HEK293 (cell line): ENCODE measurements around the gene GLMP.

Experiments used
- CTCF ChIA-PET: fragments of 350-600 bp; formaldehyde crosslinking; extraction: SDS; loops from one replicate; lab custom pipeline; 2021; ENCODE audit warnings: antibody characterized with exemption; lab: Yijun Ruan, JAX
- POLR2A ChIA-PET: fragments of 300-600 bp; formaldehyde crosslinking; extraction: SDS; loops from one replicate; lab custom pipeline; 2020; ENCODE audit warnings: antibody characterized with exemption, inconsistent platforms; lab: Yijun Ruan, JAX
- H3K27ac ChIP-seq: fragments of 200-500 bp; sonication (Bioruptor generic); 2 replicates; pipeline ENCODE4 v1.5.1; 2014; ENCODE audit warnings: low read depth, low read length, control low read depth, inconsistent platforms; ENCODE audit errors: extremely low read depth
- H3K36me3 ChIP-seq, 2 experiments: fragments of 200-500 bp in 1 of 2; sonication (Bioruptor generic) in 1 of 2; 1 replicate in 1 of 2; 2 replicates in 1 of 2; pipeline ENCODE4 v1.5.1; 2014 to 2017; ENCODE audit warnings: inconsistent platforms in 2 of 2, low read length in 2 of 2; ENCODE audit not compliant: control insufficient read depth in 2 of 2, insufficient read depth in 1 of 2
- H3K4me1 ChIP-seq: fragments of 200-500 bp; sonication (Bioruptor generic); 2 replicates; pipeline ENCODE4 v1.5.1; 2014; ENCODE audit warnings: mild to moderate bottlenecking, low read length, inconsistent platforms; ENCODE audit not compliant: control insufficient read depth, insufficient read depth
- H3K4me3 ChIP-seq: 2 replicates; pipeline ENCODE4 v1.5.1; 2011; ENCODE audit warnings: low read depth, mild to moderate bottlenecking, control low read depth, low read length, moderate library complexity
- H3K9me3 ChIP-seq: fragments of 200-500 bp; sonication (Bioruptor generic); 2 replicates; pipeline ENCODE4 v1.5.1; 2014; ENCODE audit warnings: low read depth, low read length, inconsistent platforms; ENCODE audit not compliant: control insufficient read depth, insufficient read depth
- KLF16 ChIP-seq: fragments of 450-650 bp; formaldehyde crosslinking; IDR thresholded peaks from 2 replicates; pipeline ENCODE4 v1.5.1; 2017; ENCODE audit warnings: missing biosample characterization, missing genetic modification characterization
- TCF7L2 ChIP-seq: IDR thresholded peaks from 2 replicates; pipeline ENCODE4 v1.6.1; 2011; ENCODE audit warnings: low read depth, mild to moderate bottlenecking, inconsistent platforms, low read length, moderate library complexity, borderline replicate concordance
- YY1 ChIP-seq: fragments of 450-650 bp; formaldehyde crosslinking; IDR thresholded peaks from 2 replicates; pipeline ENCODE4 v1.5.1; 2018; ENCODE audit warnings: missing biosample characterization, missing genetic modification characterization
- YY2 ChIP-seq: fragments of 450-650 bp; formaldehyde crosslinking; IDR thresholded peaks from 2 replicates; pipeline ENCODE4 v1.5.1; 2016; ENCODE audit warnings: missing biosample characterization, missing genetic modification characterization
- ZBTB11 ChIP-seq: fragments of 450-650 bp; formaldehyde crosslinking; conservative IDR thresholded peaks from 2 replicates; pipeline ENCODE4 v1.5.1; 2016; ENCODE audit warnings: low read depth, missing biosample characterization, missing genetic modification characterization
- ZBTB48 ChIP-seq: fragments of 450-650 bp; formaldehyde crosslinking; IDR thresholded peaks from 2 replicates; pipeline ENCODE4 v1.5.1; 2016; ENCODE audit warnings: missing biosample characterization, missing genetic modification characterization
- ZIC2 ChIP-seq: fragments of 450-650 bp; formaldehyde crosslinking; IDR thresholded peaks from 2 replicates; pipeline ENCODE4 v1.5.1; 2016; ENCODE audit warnings: missing biosample characterization, missing genetic modification characterization
- ZNF132 ChIP-seq: fragments of 450-650 bp; formaldehyde crosslinking; IDR thresholded peaks from 2 replicates; pipeline ENCODE4 v1.5.1; 2017; ENCODE audit warnings: missing biosample characterization, missing genetic modification characterization, borderline replicate concordance
- ZNF223 ChIP-seq: fragments of 450-650 bp; formaldehyde crosslinking; IDR thresholded peaks from 2 replicates; pipeline ENCODE4 v1.5.1; 2016; ENCODE audit warnings: missing biosample characterization, missing genetic modification characterization
- ZNF26 ChIP-seq: fragments of 450-650 bp; formaldehyde crosslinking; IDR thresholded peaks from 2 replicates; pipeline ENCODE4 v1.5.1; 2016; ENCODE audit warnings: missing biosample characterization, missing genetic modification characterization
- ZNF274 ChIP-seq, 2 experiments: fragments of 200-500 bp in 1 of 2; fragments of 450-650 bp in 1 of 2; sonication (Bioruptor generic) in 1 of 2; formaldehyde crosslinking in 1 of 2; IDR thresholded peaks; 2 replicates each; pipeline versions ENCODE4 v1.5.1 to v1.6.1; 2014 to 2016; ENCODE audit warnings: borderline replicate concordance in 1 of 2, inconsistent platforms in 1 of 2, low read length in 1 of 2, missing biosample characterization in 1 of 2, missing genetic modification characterization in 1 of 2
- ZNF280C ChIP-seq: fragments of 450-650 bp; formaldehyde crosslinking; IDR thresholded peaks from 2 replicates; pipeline ENCODE4 v1.5.1; 2016; ENCODE audit warnings: missing biosample characterization, missing genetic modification characterization
- ZNF391 ChIP-seq: fragments of 450-650 bp; formaldehyde crosslinking; IDR thresholded peaks from 2 replicates; pipeline ENCODE4 v1.5.1; 2016; ENCODE audit warnings: low read depth, missing biosample characterization, missing genetic modification characterization, borderline replicate concordance
- ZNF433 ChIP-seq: fragments of 450-650 bp; formaldehyde crosslinking; IDR thresholded peaks from 2 replicates; pipeline ENCODE4 v1.5.1; 2016; ENCODE audit warnings: missing biosample characterization, missing genetic modification characterization, low read depth
- ZNF549 ChIP-seq: fragments of 450-650 bp; IDR thresholded peaks from 2 replicates; pipeline ENCODE4 v1.5.1; 2018; ENCODE audit warnings: missing biosample characterization, missing genetic modification characterization, mild to moderate bottlenecking, inconsistent platforms, moderate library complexity
- ZNF555 ChIP-seq: fragments of 450-650 bp; formaldehyde crosslinking; conservative IDR thresholded peaks from 2 replicates; pipeline ENCODE4 v1.5.1; 2017; ENCODE audit warnings: missing biosample characterization, mild to moderate bottlenecking, missing genetic modification characterization, inconsistent platforms
- ZNF580 ChIP-seq: fragments of 450-650 bp; formaldehyde crosslinking; IDR thresholded peaks from 2 replicates; pipeline ENCODE4 v1.5.1; 2016; ENCODE audit warnings: missing biosample characterization, missing genetic modification characterization
- ZNF596 ChIP-seq: fragments of 450-650 bp; IDR thresholded peaks from 2 replicates; pipeline ENCODE4 v1.5.0; 2018; ENCODE audit warnings: missing biosample characterization, mild to moderate bottlenecking, missing genetic modification characterization, moderate library complexity
- ZNF600 ChIP-seq: fragments of 450-650 bp; formaldehyde crosslinking; IDR thresholded peaks from 2 replicates; pipeline ENCODE4 v1.5.1; 2016; ENCODE audit warnings: missing biosample characterization, missing genetic modification characterization
- ZNF629 ChIP-seq: fragments of 450-650 bp; formaldehyde crosslinking; IDR thresholded peaks from 2 replicates; pipeline ENCODE4 v1.5.1; 2017; ENCODE audit warnings: missing biosample characterization, missing genetic modification characterization
- ZNF639 ChIP-seq: fragments of 450-650 bp; formaldehyde crosslinking; IDR thresholded peaks from 2 replicates; pipeline ENCODE4 v1.5.1; 2016; ENCODE audit warnings: missing biosample characterization, missing genetic modification characterization
- ZNF660 ChIP-seq: fragments of 450-650 bp; IDR thresholded peaks from 2 replicates; pipeline ENCODE4 v1.5.1; 2018; ENCODE audit warnings: missing biosample characterization, mild to moderate bottlenecking, missing genetic modification characterization
- ZNF677 ChIP-seq: fragments of 450-650 bp; IDR thresholded peaks from 2 replicates; pipeline ENCODE4 v1.5.0; 2018; ENCODE audit warnings: missing biosample characterization, mild to moderate bottlenecking, missing genetic modification characterization, moderate library complexity
- ZNF707 ChIP-seq: fragments of 450-650 bp; formaldehyde crosslinking; IDR thresholded peaks from 2 replicates; pipeline ENCODE4 v1.5.1; 2016; ENCODE audit warnings: missing biosample characterization, missing genetic modification characterization

Gene GLMP

GRCh38 chr1:156283521-156283920 is 12.0 kb downstream of the GLMP start:
- Histone ChIP-seq H3K4me1 (peaks cover 4% of the 10 kb centered on the region; the same call in 1 of the 2 replicates), H3K36me3 (peaks cover 4 to 45% of the 10 kb centered on the region in 2 experiments; a peak in 2 of 3 replicates), H3K9me3 (no peaks in the 10 kb centered on the region), H3K27ac (no peak overlapping the region; the same call in 1 of the 2 replicates), H3K4me3 (peak overlapping the region; percentile 91)
- TF ChIP-seq ZNF639 (tag by site-specific recombination) (no peak), ZBTB48 (tag by site-specific recombination) (peak; percentile 28; the same call in 1 of the 2 replicates), ZNF549 (tag by site-specific recombination) (no peak), ZNF391 (tag by site-specific recombination) (no peak), ZNF280C (tag by site-specific recombination) (no peak), ZNF596 (tag by site-specific recombination) (no peak)
- ChIA-PET CTCF (interaction anchor here (1.1 to 1.8 kb wide), 3 partner anchors 59 to 187 kb away, joined by 3 to 9 read pairs (median 4); no protein-coding TSS in a partner anchor), POLR2A (interaction anchor here (0.6 to 2.3 kb wide), 9 partner anchors 8 to 218 kb away, joined by 3 to 19 read pairs (median 6); partner anchors contain the start of genes CCT3, GLMP and TSACC)

- Histone ChIP-seq H3K36me3 (peaks cover 9 to 52% of the 10 kb centered on the region in 2 experiments; a peak in 2 of 3 replicates), H3K4me1 (peaks cover 4% of the 10 kb centered on the region; the same call in 1 of the 2 replicates), H3K4me3 (peak within 1 kb of the TSS; percentile 91), H3K27ac (peak within 1 kb of the TSS; percentile 67), H3K9me3 (no peaks in the 10 kb centered on the region)
- ChIA-PET CTCF (interaction anchor here (0.7 to 1.8 kb wide), 4 partner anchors 36 to 186 kb away, joined by 3 to 9 read pairs (median 4); no protein-coding TSS in a partner anchor), POLR2A (interaction anchor here (0.5 to 2.3 kb wide), 22 partner anchors 9 to 218 kb away, joined by 3 to 19 read pairs (median 4); partner anchors contain the start of genes CCT3, GLMP, PMF1 and TSACC)
- TF ChIP-seq YY1 (tag by site-specific recombination) (peak; percentile 100), ZNF223 (tag by site-specific recombination) (no peak), ZNF600 (tag by site-specific recombination) (peak; percentile 28; the same call in 1 of the 2 replicates), TCF7L2 (no peak), ZNF629 (peak; percentile 93), ZBTB11 (tag by site-specific recombination) (peak; percentile 73), KLF16 (tag by site-specific recombination) (peak; percentile 88), ZNF433 (no peak), ZNF677 (tag by site-specific recombination) (no peak), ZNF580 (tag by site-specific recombination) (peak; percentile 99), ZNF26 (no peak), ZNF707 (tag by site-specific recombination) (no peak), ZNF274 (IDR thresholded peaks at IDR 0.05; ENCODE audit: low read length) (no peak), ZNF274 (tag by site-specific recombination; IDR thresholded peaks at IDR 0.05; ENCODE audit: borderline replicate concordance) (no peak), ZNF132 (no peak), YY2 (tag by site-specific recombination) (peak; percentile 100), ZNF660 (tag by site-specific recombination) (peak; percentile 98), ZNF555 (tag by site-specific recombination) (no peak), ZIC2 (tag by site-specific recombination) (peak; percentile 59)
Measured at GRCh38 chr1:156282479-156283222, 12.8 kb downstream of the GLMP start, which contains the start of gene SMG5. TSS of gene SMG5 (minus strand) at chr1:156282825. CDS start at chr1:156282680, 145 bp downstream.
